Activated naive CD8-positive, alpha-beta T cell (primary cell): ENCODE results near the gene SERINC5.
A peak's percentile ranks its signal among the peaks of the same experiment; 100 is the strongest.
"Not testable (repeated sequence)": the region's sequence is repeated elsewhere in the genome, so short reads cannot be mapped to it uniquely, and the experiment has no call there.

Experiments used
- H3K27ac Mint-ChIP-seq: one replicate; pipeline ENCODE4 v1.8.0; 2021; ENCODE audit warnings: mixed read lengths
- H3K27me3 Mint-ChIP-seq: one replicate; pipeline ENCODE4 v1.8.0; 2021; ENCODE audit warnings: mixed read lengths
- H3K36me3 Mint-ChIP-seq: one replicate; pipeline ENCODE4 v1.8.0; 2021; ENCODE audit warnings: mixed read lengths
- H3K4me1 Mint-ChIP-seq: one replicate; pipeline ENCODE4 v1.8.0; 2021; ENCODE audit warnings: low read depth, mixed read lengths
- H3K4me3 Mint-ChIP-seq: one replicate; pipeline ENCODE4 v1.8.0; 2021; ENCODE audit warnings: mild to moderate bottlenecking, mixed read lengths
- H3K9me3 Mint-ChIP-seq: one replicate; pipeline ENCODE4 v1.8.0; 2021; ENCODE audit warnings: low read depth, mixed read lengths

The SERINC5 gene

GRCh38 chr5:80160242-80160641, 95.6 kb downstream of the SERINC5 start:
- H3K27me3 Mint-ChIP-seq, result no peaks in the 10 kb centered on the region
- H3K9me3 Mint-ChIP-seq, result no peaks in the 10 kb centered on the region
- H3K27ac Mint-ChIP-seq, result peak overlapping the region; percentile 91
- no peak overlapping the region for H3K4me3 Mint-ChIP-seq
- H3K4me1 Mint-ChIP-seq, result peaks cover 57% of the 10 kb centered on the region
- H3K36me3 Mint-ChIP-seq, result peaks cover 28% of the 10 kb centered on the region

DNA sequence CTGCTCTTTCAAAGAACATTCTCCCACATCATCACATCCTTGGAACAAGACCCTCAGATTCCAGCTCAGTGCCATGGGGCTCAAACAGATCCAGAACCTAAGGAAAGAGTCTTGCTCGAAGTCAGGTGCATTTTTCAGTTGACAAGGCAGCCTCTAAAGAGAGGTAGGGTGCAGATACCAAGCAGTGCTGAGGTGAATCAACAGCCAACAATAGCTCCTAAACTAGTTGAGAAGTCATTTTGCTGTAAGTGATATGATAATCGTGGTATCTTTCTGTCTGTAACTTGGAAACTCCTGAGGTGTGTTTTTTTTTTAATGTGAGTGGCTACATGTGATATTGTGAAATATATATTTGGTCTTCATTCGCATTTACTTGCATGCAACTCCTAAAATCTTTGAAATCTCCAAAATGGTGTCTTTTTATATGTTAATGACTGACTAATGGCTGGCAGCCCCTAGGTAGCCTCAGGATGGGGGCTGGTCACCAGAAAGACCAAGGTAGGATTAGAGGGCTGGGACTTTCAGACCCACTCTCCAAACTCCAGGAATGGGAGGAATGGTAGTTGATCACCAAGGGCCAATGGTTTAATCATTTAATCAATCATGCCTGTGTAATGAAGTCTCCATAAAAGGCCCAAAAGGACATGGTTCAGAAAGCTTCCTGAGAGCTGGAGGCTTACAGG, 96.6 kb downstream of the SERINC5 start:
- Mint-ChIP-seq H3K27me3 (no peaks in the 10 kb centered on the region), H3K4me3 (no peak overlapping the region), H3K27ac (peak overlapping the region; percentile 91), H3K9me3 (no peaks in the 10 kb centered on the region), H3K4me1 (peaks cover 56% of the 10 kb centered on the region), H3K36me3 (peaks cover 28% of the 10 kb centered on the region)

- Mint-ChIP-seq H3K9me3 (no peaks in the 10 kb centered on the region), H3K4me1 (peaks cover 71% of the 10 kb centered on the region)
These were observed 99.7 kb downstream of the SERINC5 start for GRCh38 chr5:80156156-80156555.

GRCh38 chr5:80154749-80155148, 101.1 kb downstream of the SERINC5 start:
- Mint-ChIP-seq H3K27ac (peak overlapping the region; percentile 92), H3K4me1 (peaks cover 78% of the 10 kb centered on the region), H3K9me3 (no peaks in the 10 kb centered on the region), H3K27me3 (no peaks in the 10 kb centered on the region), H3K36me3 (peaks cover 19% of the 10 kb centered on the region), H3K4me3 (no peak overlapping the region)

More at GRCh38 chr5:80156156-80156555, 99.7 kb downstream of the SERINC5 start:
- Mint-ChIP-seq H3K27me3 (no peaks in the 10 kb centered on the region), H3K36me3 (peaks cover 15% of the 10 kb centered on the region), H3K27ac (peak overlapping the region; percentile 69), H3K4me3 (no peak overlapping the region)

GRCh38 chr5:80154289-80154688, 101.6 kb downstream of the SERINC5 start:
- H3K36me3 Mint-ChIP-seq, result peaks cover 22% of the 10 kb centered on the region
- not testable (repeated sequence) for H3K27me3 Mint-ChIP-seq, H3K9me3 Mint-ChIP-seq, H3K4me3 Mint-ChIP-seq
- H3K27ac Mint-ChIP-seq, result peak overlapping the region; percentile 92
- H3K4me1 Mint-ChIP-seq, result peaks cover 76% of the 10 kb centered on the region

- Mint-ChIP-seq H3K27me3 (no peaks in the 10 kb centered on the region), H3K4me1 (peaks cover 76% of the 10 kb centered on the region), H3K4me3 (peak overlapping the region; percentile 25), H3K27ac (peak overlapping the region; percentile 92), H3K9me3 (no peaks in the 10 kb centered on the region), H3K36me3 (peaks cover 24% of the 10 kb centered on the region)
These were observed 102.2 kb downstream of the SERINC5 start for GRCh38 chr5:80153586-80154126.

GRCh38 chr5:80152778-80153177, 103.1 kb downstream of the SERINC5 start:
- H3K36me3 Mint-ChIP-seq, result peaks cover 26% of the 10 kb centered on the region

GRCh38 chr5:80151890-80152289, 104.0 kb downstream of the SERINC5 start:
- peaks cover 78% of the 10 kb centered on the region for H3K4me1 Mint-ChIP-seq
- peak overlapping the region; percentile 23 for H3K4me3 Mint-ChIP-seq
- H3K36me3 Mint-ChIP-seq, result peaks cover 23% of the 10 kb centered on the region
- H3K27ac Mint-ChIP-seq, result peak overlapping the region; percentile 92
- no peaks in the 10 kb centered on the region for H3K27me3 Mint-ChIP-seq
- H3K9me3 Mint-ChIP-seq, result no peaks in the 10 kb centered on the region

More at GRCh38 chr5:80152778-80153177, 103.1 kb downstream of the SERINC5 start:
- peak overlapping the region; percentile 92 for H3K27ac Mint-ChIP-seq
- peaks cover 73% of the 10 kb centered on the region for H3K4me1 Mint-ChIP-seq
- peak overlapping the region; percentile 67 for H3K4me3 Mint-ChIP-seq
- no peaks in the 10 kb centered on the region for H3K27me3 Mint-ChIP-seq
- H3K9me3 Mint-ChIP-seq, result no peaks in the 10 kb centered on the region

DNA sequence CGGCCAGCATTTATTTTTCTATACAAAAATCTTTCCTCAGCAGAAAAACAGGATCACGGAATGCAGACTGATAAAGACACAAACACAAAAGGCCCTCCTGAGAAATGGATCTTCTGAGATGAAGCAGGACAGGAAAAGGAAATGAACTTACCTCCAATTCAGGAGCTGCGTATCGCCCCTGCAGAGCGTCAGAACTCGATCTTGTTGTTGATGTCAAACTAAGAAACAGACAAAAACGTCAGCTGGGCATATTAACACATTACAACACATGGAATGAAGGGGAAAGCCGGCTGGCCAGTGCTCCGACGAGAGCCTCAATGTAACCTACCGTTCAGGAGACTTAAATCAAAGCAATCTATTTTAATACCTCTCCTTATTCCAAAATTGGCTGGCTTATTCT, 105.1 kb downstream of the SERINC5 start:
- no peaks in the 10 kb centered on the region for H3K9me3 Mint-ChIP-seq
- peak overlapping the region; percentile 92 for H3K27ac Mint-ChIP-seq
- peaks cover 74% of the 10 kb centered on the region for H3K4me1 Mint-ChIP-seq
- H3K27me3 Mint-ChIP-seq, result no peaks in the 10 kb centered on the region
- peak overlapping the region; percentile 57 for H3K4me3 Mint-ChIP-seq
- H3K36me3 Mint-ChIP-seq, result peaks cover 23% of the 10 kb centered on the region

GRCh38 chr5:80149161-80149609, 106.7 kb downstream of the SERINC5 start:
- H3K9me3 Mint-ChIP-seq, result no peaks in the 10 kb centered on the region
- no peaks in the 10 kb centered on the region for H3K27me3 Mint-ChIP-seq
- peak overlapping the region; percentile 73 for H3K27ac Mint-ChIP-seq
- peaks cover 74% of the 10 kb centered on the region for H3K4me1 Mint-ChIP-seq
- H3K36me3 Mint-ChIP-seq, result peaks cover 24% of the 10 kb centered on the region
- H3K4me3 Mint-ChIP-seq, result no peak overlapping the region

- Mint-ChIP-seq H3K27ac (peak overlapping the region; percentile 87), H3K36me3 (peaks cover 26% of the 10 kb centered on the region), H3K4me3 (no peak overlapping the region), H3K4me1 (peaks cover 70% of the 10 kb centered on the region), H3K27me3 (no peaks in the 10 kb centered on the region), H3K9me3 (no peaks in the 10 kb centered on the region)
These were observed 108.6 kb downstream of the SERINC5 start for GRCh38 chr5:80147119-80147815.

- Mint-ChIP-seq H3K9me3 (no peaks in the 10 kb centered on the region), H3K4me1 (peaks cover 70% of the 10 kb centered on the region), H3K27ac (peak overlapping the region; percentile 72), H3K36me3 (peaks cover 23% of the 10 kb centered on the region), H3K4me3 (no peak overlapping the region), H3K27me3 (no peaks in the 10 kb centered on the region)
These were observed 109.8 kb downstream of the SERINC5 start for GRCh38 chr5:80146046-80146445.

- no peaks in the 10 kb centered on the region for H3K27me3 Mint-ChIP-seq
- no peaks in the 10 kb centered on the region for H3K9me3 Mint-ChIP-seq
- no peak overlapping the region for H3K4me3 Mint-ChIP-seq
- H3K4me1 Mint-ChIP-seq, result peaks cover 72% of the 10 kb centered on the region
- H3K36me3 Mint-ChIP-seq, result peaks cover 8% of the 10 kb centered on the region
- peak overlapping the region; percentile 88 for H3K27ac Mint-ChIP-seq
These were observed 112.4 kb downstream of the SERINC5 start for GRCh38 chr5:80143491-80143890.

DNA sequence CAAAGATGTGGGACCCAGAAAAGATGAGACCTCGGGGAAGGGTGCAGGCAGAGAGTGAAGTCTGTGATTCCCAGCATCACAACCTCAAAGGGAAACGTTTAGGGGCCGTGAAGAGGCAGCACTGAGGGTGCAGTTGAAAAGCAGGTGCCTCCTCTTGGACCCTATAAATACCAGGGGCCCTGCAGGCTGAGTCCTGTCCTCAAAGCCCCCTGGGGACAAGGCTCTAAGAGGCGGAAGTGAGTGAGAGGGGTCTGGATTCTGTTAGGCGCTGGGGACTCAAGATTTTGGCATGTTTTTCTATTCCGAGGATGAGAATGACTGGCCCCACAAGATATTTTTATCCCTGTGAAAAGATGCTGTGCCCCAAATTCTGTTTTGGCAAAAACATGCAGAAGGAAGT, 112.9 kb downstream of the SERINC5 start:
- Mint-ChIP-seq H3K36me3 (peaks cover 9% of the 10 kb centered on the region), H3K4me1 (peaks cover 74% of the 10 kb centered on the region), H3K4me3 (no peak overlapping the region), H3K27me3 (no peaks in the 10 kb centered on the region), H3K9me3 (no peaks in the 10 kb centered on the region), H3K27ac (peak overlapping the region; percentile 88)

DNA sequence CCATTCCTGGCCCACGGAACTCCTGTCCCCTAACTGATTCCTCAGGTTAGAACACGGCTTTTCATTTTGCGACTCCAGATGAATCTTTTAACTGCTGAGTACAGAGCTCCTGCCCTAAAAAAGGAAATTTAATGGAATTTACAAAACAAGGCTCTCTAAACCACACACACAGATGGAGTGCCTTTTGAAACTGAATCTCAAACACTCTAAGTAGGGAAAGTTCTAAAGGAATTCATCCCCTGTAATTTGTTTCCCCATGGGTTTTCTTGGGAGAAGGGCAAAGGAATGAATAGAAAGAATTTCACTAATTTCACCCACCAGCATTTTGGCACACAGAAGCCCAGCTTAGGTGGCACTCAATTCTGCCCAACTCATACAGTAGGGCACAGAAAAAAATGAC, 114.2 kb downstream of the SERINC5 start:
- Mint-ChIP-seq H3K4me3 (no peak overlapping the region), H3K27ac (peak overlapping the region; percentile 88), H3K27me3 (no peaks in the 10 kb centered on the region), H3K9me3 (no peaks in the 10 kb centered on the region), H3K4me1 (peaks cover 71% of the 10 kb centered on the region), H3K36me3 (peaks cover 9% of the 10 kb centered on the region)
